IPS-20b (cell line): Measurements from ENCODE around the gene BCAS3.

Experiments
- H3K27ac ChIP-seq: one replicate; pipeline ENCODE4 v1.5.1; 2013; ENCODE audit warnings: low read length
- H3K27me3 ChIP-seq: 2 replicates; pipeline ENCODE4 v1.6.1; 2013; ENCODE audit warnings: mild to moderate bottlenecking, low read length, inconsistent platforms; ENCODE audit not compliant: insufficient read depth
- H3K36me3 ChIP-seq: 2 replicates; pipeline ENCODE4 v1.6.1; 2013; ENCODE audit warnings: low read depth, mild to moderate bottlenecking, inconsistent platforms, low read length, moderate library complexity; ENCODE audit not compliant: insufficient read depth
- H3K4me1 ChIP-seq: 2 replicates; pipeline ENCODE4 v1.6.1; 2013; ENCODE audit warnings: mild to moderate bottlenecking, control low read depth, inconsistent platforms, low read length, moderate library complexity; ENCODE audit not compliant: insufficient read depth
- H3K4me3 ChIP-seq: 2 replicates; pipeline ENCODE4 v1.5.1; 2013; ENCODE audit warnings: mild to moderate bottlenecking, low read length, inconsistent platforms
- H3K9ac ChIP-seq: 2 replicates; pipeline ENCODE4 v1.6.1; 2013; ENCODE audit warnings: low read depth, mild to moderate bottlenecking, inconsistent platforms, low read length, moderate library complexity
- H3K9me3 ChIP-seq: 2 replicates; pipeline ENCODE4 v1.6.1; 2013; ENCODE audit warnings: mild to moderate bottlenecking, low read depth, low read length, inconsistent platforms; ENCODE audit not compliant: insufficient read depth

BCAS3 gene

DNA sequence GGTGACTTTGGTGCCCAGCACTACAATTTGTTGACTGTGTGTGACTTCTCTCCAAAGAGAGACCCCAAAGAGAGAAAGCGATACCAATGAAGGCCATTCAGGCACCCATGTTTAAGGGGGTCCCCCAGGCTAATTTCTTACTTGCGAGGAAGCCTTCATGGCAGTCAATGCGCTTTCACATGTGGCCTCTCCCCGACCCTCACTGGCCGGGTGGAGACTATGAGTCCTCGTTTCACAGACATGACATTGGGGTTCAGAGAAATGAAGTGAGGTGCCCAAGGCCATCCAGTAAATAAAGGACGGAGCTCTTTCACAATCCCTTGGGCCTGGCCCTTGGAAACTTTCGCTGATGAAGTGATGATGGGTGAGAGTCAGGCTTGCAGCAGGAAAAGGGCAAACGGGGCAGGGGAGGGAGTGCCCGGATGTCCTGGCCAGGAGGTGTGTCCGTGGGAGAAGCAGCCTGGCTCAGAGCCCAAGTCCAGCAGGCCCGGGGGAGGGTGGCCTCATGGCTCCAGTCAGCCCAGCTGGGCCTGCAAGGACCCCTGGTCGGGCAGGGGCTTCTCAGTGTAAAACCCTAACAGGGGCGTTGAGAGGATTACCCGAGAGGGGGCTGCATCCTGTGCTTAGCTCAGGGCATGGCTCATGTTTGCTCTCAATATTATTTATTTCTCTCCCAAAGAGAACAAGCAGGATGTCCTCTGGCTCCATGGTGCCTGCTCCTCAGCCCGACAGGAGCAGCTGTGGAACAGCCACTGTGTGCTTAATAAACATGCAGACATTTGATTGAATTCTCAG, 736.7 kb downstream of the BCAS3 start:
- H3K27me3 ChIP-seq = peaks cover 84% of the 10 kb centered on the region
- no peak overlapping the region for H3K9ac ChIP-seq
- no peaks in the 10 kb centered on the region; the same call in 1 of the 2 replicates for H3K9me3 ChIP-seq
- H3K36me3 ChIP-seq = no peaks in the 10 kb centered on the region
- no peak overlapping the region for H3K4me3 ChIP-seq
- no peak overlapping the region for H3K27ac ChIP-seq
- no peaks in the 10 kb centered on the region; the same call in 1 of the 2 replicates for H3K4me1 ChIP-seq

DNA sequence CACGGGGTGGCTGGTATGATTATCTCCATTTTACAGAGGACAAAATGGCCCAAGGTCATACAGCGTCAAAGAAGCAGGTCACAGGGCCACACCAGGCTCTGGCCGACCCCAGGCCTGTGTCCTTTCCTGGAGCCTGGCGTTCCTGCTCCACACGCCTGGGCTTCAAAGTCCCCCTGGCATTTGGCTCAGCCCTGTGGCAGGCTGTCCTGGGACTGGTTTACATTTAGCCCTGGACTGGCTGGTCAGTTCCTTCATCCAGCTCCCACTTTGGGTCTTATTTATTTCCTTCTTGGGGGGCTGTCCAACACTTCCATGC, 737.2 kb downstream of the BCAS3 start:
- no peak overlapping the region for H3K9ac ChIP-seq

DNA sequence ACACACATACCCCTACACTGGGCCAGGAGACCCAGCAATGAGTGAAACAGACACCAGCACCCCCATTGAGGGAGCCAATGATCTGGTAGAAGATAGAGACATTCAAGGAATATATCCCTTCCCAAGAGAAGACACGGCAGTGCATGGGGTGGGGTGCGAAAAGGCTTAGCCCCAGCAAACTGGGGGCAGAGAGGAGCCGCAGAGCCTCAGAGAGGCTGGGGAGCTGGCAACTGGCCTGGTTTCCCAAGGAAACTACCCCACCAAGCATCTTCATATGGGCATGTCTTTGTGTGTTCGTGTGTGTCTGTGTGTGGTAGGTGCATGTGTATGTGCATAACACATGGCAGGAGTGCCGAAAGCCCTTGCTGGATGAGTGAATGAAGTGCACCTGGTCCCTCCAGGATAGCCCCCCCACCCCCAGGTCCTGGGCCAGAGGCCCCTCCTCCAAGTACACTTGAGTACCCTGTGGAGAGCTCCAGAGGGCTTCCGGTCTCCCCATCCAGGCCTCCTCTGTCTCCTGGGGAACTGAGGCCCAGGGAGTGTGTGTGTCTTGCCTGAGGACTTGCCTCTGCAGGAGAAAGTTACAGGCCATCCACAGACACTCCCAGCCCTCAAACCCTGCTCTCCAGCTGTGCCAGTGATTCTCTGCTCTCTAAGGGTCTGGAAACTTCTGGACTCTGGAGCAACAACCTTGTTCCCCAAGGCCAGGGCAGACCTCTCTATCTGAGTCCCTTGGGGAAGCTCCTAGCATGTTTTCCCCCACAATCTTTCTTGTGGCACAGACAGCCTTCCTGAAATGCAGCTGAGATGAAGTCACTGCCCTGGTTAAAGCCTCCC, 737.9 kb downstream of the BCAS3 start:
- Histone ChIP-seq H3K27me3 (peaks cover 71% of the 10 kb centered on the region), H3K9ac (no peak overlapping the region), H3K36me3 (no peaks in the 10 kb centered on the region), H3K4me3 (no peak overlapping the region), H3K9me3 (no peaks in the 10 kb centered on the region), H3K4me1 (no peaks in the 10 kb centered on the region; the same call in 1 of the 2 replicates), H3K27ac (no peak overlapping the region)

More for the DNA sequence above, 737.2 kb downstream of the BCAS3 start:
- H3K4me1 ChIP-seq = no peaks in the 10 kb centered on the region; the same call in 1 of the 2 replicates
- H3K9me3 ChIP-seq = no peaks in the 10 kb centered on the region; the same call in 1 of the 2 replicates
- H3K27ac ChIP-seq = no peak overlapping the region
- H3K27me3 ChIP-seq = peaks cover 78% of the 10 kb centered on the region
- H3K4me3 ChIP-seq = no peak overlapping the region
- H3K36me3 ChIP-seq = no peaks in the 10 kb centered on the region

DNA sequence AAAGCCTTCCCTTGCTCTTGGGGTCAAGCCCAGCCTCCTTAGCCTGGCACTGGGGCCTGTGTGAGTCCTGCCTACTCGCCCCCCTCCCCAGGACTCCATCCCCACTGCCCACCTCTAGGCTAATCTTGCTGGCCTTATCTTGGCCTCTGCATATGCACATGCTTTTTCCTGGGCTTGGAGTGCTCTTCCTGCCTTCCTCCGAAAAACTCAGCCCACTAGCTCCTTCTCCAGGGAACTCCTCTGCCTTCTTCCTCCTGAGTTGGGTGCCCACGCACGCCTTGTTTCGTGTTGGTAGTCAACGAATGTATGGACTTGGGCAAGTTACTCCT, 738.5 kb downstream of the BCAS3 start:
- no peak overlapping the region for H3K9ac ChIP-seq
- H3K27ac ChIP-seq = no peak overlapping the region
- H3K4me3 ChIP-seq = peak overlapping the region; percentile 50; the same call in 1 of the 2 replicates
- no peaks in the 10 kb centered on the region for H3K9me3 ChIP-seq
- H3K4me1 ChIP-seq = no peaks in the 10 kb centered on the region; the same call in 1 of the 2 replicates
- H3K36me3 ChIP-seq = no peaks in the 10 kb centered on the region
- H3K27me3 ChIP-seq = peaks cover 71% of the 10 kb centered on the region

DNA sequence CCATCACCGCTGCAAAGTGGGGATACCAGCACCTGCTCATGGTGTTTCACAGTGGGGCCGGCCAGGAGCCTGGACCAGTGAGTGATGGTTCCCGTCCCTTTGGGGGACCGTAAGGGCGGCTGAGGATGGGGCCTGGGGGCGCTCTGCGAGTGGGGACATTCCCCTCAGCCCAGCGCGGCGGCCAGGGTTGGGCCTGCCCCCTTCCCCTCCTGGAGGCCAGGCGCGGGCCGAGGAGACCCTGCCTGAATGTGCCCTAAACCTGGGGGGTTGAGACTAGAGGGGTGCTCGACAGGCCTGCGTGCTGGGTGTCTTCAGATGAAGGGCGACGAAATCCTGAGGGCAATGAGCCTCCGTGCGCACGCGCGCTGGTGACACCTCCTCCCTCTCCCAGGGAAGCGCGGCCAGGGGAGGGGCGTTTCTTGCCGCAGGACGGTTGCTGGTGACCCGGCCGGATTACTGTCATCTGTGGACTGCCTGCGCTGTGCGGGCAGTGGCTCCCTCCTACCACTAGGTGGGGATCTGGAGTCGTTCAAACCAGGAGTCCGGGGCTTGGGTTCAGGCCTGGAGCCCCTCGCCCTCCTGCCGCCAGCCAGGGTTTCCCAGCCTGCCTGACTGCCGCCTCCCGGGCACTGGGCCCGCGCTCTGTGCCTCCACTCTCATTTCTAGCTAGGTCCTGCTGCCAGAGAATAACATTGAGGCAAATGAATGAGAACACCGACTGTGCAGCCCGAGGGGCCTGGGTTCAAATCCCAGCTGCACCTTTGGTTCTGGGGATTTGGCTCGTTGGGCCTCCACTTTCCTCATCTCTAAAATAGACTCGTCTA, 739.1 kb downstream of the BCAS3 start:
- H3K27me3 ChIP-seq = peaks cover 71% of the 10 kb centered on the region
- H3K9me3 ChIP-seq = no peaks in the 10 kb centered on the region
- H3K9ac ChIP-seq = no peak overlapping the region
- H3K36me3 ChIP-seq = no peaks in the 10 kb centered on the region
- H3K27ac ChIP-seq = no peak overlapping the region
- peak overlapping the region; percentile 50; the same call in 1 of the 2 replicates for H3K4me3 ChIP-seq
- H3K4me1 ChIP-seq = no peaks in the 10 kb centered on the region; the same call in 1 of the 2 replicates

DNA sequence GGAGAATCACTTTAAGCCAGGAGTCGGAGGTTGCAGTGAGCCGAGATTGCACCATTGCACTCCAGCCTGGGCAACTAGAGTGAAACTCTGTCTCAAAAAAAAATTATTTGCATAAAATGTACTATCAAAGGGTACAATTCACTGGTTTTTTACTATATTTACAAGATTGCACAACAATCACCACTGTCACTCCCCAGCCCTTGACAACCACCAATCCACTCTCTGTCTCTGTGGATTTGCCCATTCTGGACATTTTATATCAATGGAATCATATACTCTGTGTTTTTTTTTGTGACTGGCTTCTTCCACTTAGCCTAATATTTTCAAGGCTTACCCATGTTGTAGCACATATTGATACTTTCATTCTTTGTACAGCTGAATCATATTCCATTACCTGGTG, 740.8 kb downstream of the BCAS3 start:
- Histone ChIP-seq H3K27me3 (peaks cover 66% of the 10 kb centered on the region), H3K4me3 (no peak overlapping the region), H3K36me3 (no peaks in the 10 kb centered on the region), H3K27ac (no peak overlapping the region), H3K9me3 (no peaks in the 10 kb centered on the region), H3K4me1 (no peaks in the 10 kb centered on the region; the same call in 1 of the 2 replicates), H3K9ac (no peak overlapping the region)

DNA sequence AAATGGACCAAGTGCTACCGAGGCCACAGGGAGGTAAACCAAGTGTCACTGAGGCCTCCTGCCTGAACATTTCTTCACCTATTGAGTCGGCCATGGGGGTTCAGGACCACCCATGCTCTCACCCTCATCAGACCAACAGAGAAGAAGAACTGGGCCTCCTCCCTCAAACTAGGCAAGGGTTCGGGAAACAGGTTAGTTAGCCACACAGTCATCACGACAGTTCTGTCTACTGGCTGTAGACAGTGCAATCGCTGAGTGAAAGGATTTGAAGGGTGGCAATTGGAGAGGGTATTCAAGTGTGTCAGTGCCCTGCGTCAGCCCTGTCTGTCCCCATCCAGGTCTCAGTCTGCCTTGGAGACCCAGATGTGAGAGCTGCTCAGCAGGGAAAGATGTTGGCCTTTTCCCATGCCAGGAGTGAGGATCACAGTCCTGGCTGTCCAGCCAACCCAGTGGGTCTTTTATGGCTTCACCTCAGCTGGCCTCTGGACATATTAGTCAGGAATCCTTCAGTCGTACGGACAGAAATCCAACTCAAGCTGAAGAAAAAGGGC, 741.9 kb downstream of the BCAS3 start:
- Histone ChIP-seq H3K4me1 (no peaks in the 10 kb centered on the region), H3K9me3 (no peaks in the 10 kb centered on the region), H3K27me3 (peaks cover 55% of the 10 kb centered on the region), H3K27ac (no peak overlapping the region), H3K4me3 (no peak overlapping the region), H3K9ac (no peak overlapping the region), H3K36me3 (no peaks in the 10 kb centered on the region)

DNA sequence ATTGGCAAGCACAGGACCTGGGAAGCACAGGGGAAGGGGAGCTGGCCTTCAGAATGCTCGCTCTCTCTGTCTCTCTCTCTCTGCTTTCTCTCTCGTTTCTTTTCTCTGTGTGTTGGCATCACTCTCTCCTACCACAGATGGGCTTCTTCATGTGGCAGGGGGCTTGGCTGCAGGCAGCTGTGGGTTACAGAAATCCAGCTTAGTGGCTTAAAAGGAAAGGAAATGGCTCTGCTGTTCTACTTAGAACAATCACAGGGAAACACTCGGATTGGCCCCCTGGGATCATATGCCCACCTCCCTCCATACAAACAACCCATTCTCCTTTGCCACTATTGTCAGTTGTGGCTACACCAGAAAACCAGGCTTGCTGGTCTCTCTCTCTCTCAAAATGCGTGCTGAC, 742.4 kb downstream of the BCAS3 start:
- H3K4me1 ChIP-seq = no peaks in the 10 kb centered on the region
- H3K4me3 ChIP-seq = no peak overlapping the region
- H3K27me3 ChIP-seq = peaks cover 50% of the 10 kb centered on the region
- H3K9ac ChIP-seq = no peak overlapping the region
- no peak overlapping the region for H3K27ac ChIP-seq
- H3K36me3 ChIP-seq = no peaks in the 10 kb centered on the region
- H3K9me3 ChIP-seq = no peaks in the 10 kb centered on the region

DNA sequence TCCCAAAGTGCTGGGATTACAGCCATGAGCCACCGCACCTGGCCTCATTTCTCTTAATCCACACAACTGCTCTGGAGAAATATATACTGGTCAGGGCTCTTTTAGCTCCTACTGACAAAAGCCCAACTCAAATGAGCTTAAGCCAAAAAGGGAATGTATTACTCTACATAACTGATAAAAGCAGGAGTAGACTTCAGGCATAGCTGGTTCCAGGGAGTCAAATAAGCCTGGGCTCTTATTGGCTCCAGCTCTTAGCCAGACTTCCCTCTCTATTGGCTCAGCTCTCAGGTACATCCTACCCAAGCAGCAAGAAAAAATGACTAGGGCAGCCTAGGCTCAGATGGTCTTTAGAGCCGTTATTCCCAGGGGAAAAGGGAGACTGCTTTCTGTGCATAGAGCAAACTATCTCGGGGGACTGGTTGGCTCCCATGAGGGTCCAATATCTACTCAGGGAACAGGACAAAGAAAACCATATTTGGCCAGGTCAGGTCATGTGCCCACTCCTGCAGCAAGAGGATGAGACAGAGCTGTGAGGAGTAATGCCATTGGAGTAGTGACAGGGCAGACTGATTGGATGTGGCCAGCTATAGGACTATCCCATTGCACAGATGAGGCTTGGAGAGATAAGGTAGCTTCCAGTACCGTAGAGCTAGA, 743.2 kb downstream of the BCAS3 start:
- Histone ChIP-seq H3K9me3 (no peaks in the 10 kb centered on the region), H3K27ac (no peak overlapping the region), H3K4me1 (no peaks in the 10 kb centered on the region), H3K27me3 (peaks cover 42% of the 10 kb centered on the region), H3K36me3 (no peaks in the 10 kb centered on the region), H3K4me3 (no peak overlapping the region), H3K9ac (no peak overlapping the region)

DNA sequence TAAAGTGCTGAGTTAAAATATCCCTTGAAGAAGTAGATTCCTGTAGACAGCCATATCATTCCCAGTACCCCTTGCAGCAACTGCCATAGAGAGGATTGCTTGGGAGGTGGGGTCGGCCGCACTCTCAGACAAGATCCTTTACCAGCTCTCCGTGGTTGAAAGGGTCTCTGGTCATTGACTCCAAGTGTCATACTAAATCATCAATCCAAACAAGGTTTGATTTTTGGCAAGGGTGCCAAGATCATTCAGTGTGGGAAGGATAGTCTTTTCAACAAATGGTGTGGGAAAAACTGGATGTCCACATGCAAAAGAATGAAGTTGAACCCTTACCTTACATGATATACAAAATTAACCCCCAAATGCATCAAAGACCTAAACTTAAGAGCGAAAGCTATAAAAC, 743.8 kb downstream of the BCAS3 start:
- H3K4me1 ChIP-seq = no peaks in the 10 kb centered on the region
- no peak overlapping the region for H3K4me3 ChIP-seq
- no peak overlapping the region for H3K9ac ChIP-seq
- H3K27me3 ChIP-seq = peaks cover 36% of the 10 kb centered on the region
- H3K36me3 ChIP-seq = no peaks in the 10 kb centered on the region
- no peaks in the 10 kb centered on the region for H3K9me3 ChIP-seq
- H3K27ac ChIP-seq = no peak overlapping the region
